HG02588 (cell line): ENCODE results near the gene FKBP6.
"Not testable (repeated sequence)": the region's sequence is repeated elsewhere in the genome, so short reads cannot be mapped to it uniquely, and the experiment has no call there.

Experiments used
- ATAC-seq: cut with Tn5 transposase; IDR thresholded peaks from one replicate; pipeline ENCODE4 v1.9.1; 2021; ENCODE audit warnings: mild to moderate bottlenecking, moderate library complexity; ENCODE audit not compliant: unreplicated experiment

FKBP6 gene

GRCh38 chr7:73387908-73388414 is 60.0 kb downstream of the FKBP6 start:
- no peak for ATAC-seq

DNA sequence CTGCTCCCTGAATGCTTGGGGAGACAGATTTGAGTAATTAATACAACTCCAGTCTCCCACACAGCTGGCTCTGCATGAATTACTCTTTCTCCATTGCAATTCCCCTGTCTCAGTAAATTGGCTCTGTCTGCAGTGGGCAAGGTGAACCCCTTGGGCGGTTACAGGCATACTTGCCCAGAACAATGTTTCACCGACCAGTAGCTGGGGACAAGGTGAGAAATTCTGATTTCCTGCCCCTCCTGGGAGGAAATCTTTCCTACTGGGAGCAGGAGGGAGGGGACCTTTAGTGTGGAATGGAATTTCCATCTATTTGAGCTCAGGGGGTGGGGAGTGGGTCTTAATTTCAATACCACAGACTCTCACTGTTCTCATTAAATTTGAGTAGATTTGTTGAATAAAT is 63.4 kb downstream of the FKBP6 start:
- ATAC-seq: no peak

DNA sequence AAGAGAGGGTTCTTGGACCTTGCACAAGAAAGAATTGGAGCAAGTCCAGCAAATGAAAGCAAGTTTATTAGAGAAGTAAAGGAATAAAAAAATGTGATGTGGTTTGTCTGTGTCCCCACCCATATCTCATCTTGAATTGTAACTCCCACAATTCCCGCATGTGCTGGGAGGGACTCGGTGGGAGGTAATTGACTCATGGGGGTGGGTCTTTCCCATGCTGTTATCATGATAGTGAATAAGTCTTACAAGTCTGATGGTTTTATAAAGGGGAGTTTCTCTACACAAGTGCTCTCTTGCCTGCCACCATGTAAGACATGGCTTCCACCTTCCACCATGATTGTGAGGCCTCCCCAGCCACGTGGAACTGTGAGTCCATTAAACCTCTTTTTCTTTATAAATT is 66.5 kb downstream of the FKBP6 start:
- no peak for ATAC-seq

- no peak for ATAC-seq
Measured at GRCh38 chr7:73395538-73396503, 67.9 kb downstream of the FKBP6 start.

- no peak for ATAC-seq
Measured at GRCh38 chr7:73397521-73398281, 69.7 kb downstream of the FKBP6 start.

GRCh38 chr7:73399185-73400050 is 71.5 kb downstream of the FKBP6 start:
- ATAC-seq: not testable (repeated sequence)

DNA sequence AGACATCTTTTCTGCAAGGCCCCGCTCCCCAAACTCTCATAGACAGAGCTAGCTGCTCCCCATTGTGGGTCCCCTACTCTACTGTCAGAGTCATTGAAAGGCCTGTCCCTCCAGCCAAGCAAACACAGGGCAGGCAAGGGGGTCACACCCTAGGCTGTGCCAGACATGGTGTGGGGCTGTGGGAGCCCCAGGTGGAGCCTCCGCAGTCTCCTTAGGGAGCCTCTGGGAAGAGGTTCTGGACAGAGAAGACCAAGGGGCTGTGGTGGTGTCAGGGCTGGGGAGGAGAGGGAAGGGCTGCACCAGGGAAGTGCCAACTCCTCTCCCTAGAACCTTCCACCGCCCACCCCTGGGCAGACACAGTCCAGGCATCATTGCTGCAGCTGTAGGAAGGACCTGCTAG is 76.9 kb downstream of the FKBP6 start:
- ATAC-seq: not testable (repeated sequence)
